Activated naive CD8-positive, alpha-beta T cell treated with anti-CD3 and anti-CD28 coated beads for 36 hours (primary cell): ENCODE results near the gene ARHGAP30. TPM values are rescaled to one million over a fixed set of nuclear protein-coding genes. Genes with fewer than 3 reads are reported as not detected.
"Not testable (repeated sequence)": the region's sequence is repeated elsewhere in the genome, so short reads cannot be mapped to it uniquely, and the experiment has no call there.

ENCODE experiments used
- DNase-seq: peaks from one replicate; pipeline ENCODE4 v3.0.0; 2021
- H3K27ac Mint-ChIP-seq: one replicate; pipeline ENCODE4 v1.8.0; 2022; ENCODE audit warnings: mild to moderate bottlenecking, moderate library complexity, mixed read lengths
- H3K27me3 Mint-ChIP-seq: one replicate; pipeline ENCODE4 v1.8.0; 2022; ENCODE audit warnings: mild to moderate bottlenecking, mixed read lengths
- H3K36me3 Mint-ChIP-seq: one replicate; pipeline ENCODE4 v1.8.0; 2021; ENCODE audit warnings: mild to moderate bottlenecking, mixed read lengths
- H3K4me1 Mint-ChIP-seq: one replicate; pipeline ENCODE4 v1.8.0; 2021; ENCODE audit warnings: mixed read lengths
- H3K4me3 Mint-ChIP-seq: one replicate; pipeline ENCODE4 v1.8.0; 2022; ENCODE audit warnings: mild to moderate bottlenecking, moderate library complexity, mixed read lengths
- H3K9me3 Mint-ChIP-seq: one replicate; pipeline ENCODE4 v1.8.0; 2022; ENCODE audit warnings: mixed read lengths
- total RNA-seq, 2 experiments: library from RNA; stranded (reverse); gene quantifications; one replicate each; pipeline ENCODE4 v1.2.3, GENCODE V29; 2021

Gene ARHGAP30
- total RNA-seq, 2 experiments from 2014 or later: 146 to 157 TPM

- H3K9me3 Mint-ChIP-seq: peaks cover 3% of the 10 kb centered on the region
- DNase-seq: no peak
- peaks cover 70% of the 10 kb centered on the region for H3K4me1 Mint-ChIP-seq
- H3K27me3 Mint-ChIP-seq: no peaks in the 10 kb centered on the region
- H3K27ac Mint-ChIP-seq: peak overlapping the region; percentile 96
- H3K36me3 Mint-ChIP-seq: peaks cover 58% of the 10 kb centered on the region
- H3K4me3 Mint-ChIP-seq: peak overlapping the region; percentile 95
Measured at GRCh38 chr1:161066694-161067093, 3.0 kb downstream of the ARHGAP30 start.

- H3K27me3 Mint-ChIP-seq, DNase-seq, H3K27ac Mint-ChIP-seq, H3K9me3 Mint-ChIP-seq: not testable (repeated sequence)
- H3K4me1 Mint-ChIP-seq: peaks cover 68% of the 10 kb centered on the region
- H3K36me3 Mint-ChIP-seq: peaks cover 65% of the 10 kb centered on the region
- peak overlapping the region; percentile 25 for H3K4me3 Mint-ChIP-seq
Measured at GRCh38 chr1:161065681-161066080, 4.0 kb downstream of the ARHGAP30 start.

DNA sequence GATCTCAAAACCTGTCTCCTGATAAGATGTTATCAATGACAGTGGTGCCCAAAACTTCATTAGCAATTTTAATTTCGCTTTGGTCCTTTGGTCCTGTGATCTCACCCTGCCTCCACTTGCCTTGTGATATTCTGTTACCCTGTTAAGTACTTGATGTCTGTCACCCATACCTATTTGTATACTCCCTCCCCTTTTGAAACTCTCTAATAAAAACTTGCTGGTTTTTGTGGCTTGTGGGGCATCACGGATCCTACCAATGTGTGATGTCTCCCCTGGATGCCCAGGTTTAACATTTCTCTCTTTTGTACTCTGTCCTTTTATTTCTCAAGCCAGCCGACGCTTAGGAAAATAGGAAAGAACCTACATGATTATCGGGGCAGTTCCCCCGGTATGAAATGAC lies 5.8 kb downstream of the ARHGAP30 start:
- H3K27me3 Mint-ChIP-seq, DNase-seq, H3K9me3 Mint-ChIP-seq: not testable (repeated sequence)
- H3K4me1 Mint-ChIP-seq: peaks cover 74% of the 10 kb centered on the region
- peak overlapping the region; percentile 64 for H3K27ac Mint-ChIP-seq
- peak overlapping the region; percentile 55 for H3K4me3 Mint-ChIP-seq
- peaks cover 72% of the 10 kb centered on the region for H3K36me3 Mint-ChIP-seq

DNA sequence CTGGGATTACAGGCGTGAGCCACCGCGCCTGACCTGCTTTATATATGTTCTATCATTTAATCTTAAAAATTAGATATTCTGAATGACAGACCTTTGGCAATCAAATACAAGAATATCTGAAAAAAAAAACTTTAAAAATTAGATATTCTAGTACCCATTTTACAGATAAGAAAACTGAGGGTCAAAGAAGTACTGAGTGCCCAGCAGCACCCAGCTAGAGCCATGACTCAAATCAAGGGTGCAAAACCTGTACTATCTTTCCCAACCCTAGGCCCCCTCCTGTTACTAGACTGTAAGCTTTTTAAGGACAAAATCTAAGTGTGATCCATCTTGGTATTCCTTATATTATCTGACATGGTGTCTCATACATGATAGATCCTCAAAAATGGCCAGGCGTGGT lies 8.3 kb downstream of the ARHGAP30 start:
- peaks cover 56% of the 10 kb centered on the region for H3K36me3 Mint-ChIP-seq

DNA sequence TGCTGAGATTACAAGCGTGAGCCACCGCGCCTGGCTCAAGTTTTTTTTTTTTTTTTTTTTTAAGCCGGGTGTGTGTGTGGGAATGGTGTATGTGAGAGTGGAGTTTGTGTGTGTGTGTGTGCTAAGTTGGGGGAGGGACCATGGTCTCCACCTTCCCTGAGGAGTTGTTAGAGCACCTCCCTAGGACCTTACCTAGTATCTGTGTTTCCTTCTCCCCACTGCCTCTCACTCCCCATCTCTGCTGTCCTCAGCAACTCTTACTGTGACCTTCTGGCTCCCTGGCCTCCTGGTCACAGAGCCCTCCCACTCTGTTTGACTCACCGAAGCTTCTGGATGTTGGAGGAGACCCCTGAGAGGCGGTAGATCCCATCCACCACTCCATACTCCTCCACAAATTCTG lies 10.4 kb downstream of the ARHGAP30 start:
- no peak for DNase-seq
- no peak overlapping the region for H3K4me3 Mint-ChIP-seq
- peaks cover 55% of the 10 kb centered on the region for H3K36me3 Mint-ChIP-seq
- no peaks in the 10 kb centered on the region for H3K9me3 Mint-ChIP-seq
- H3K27me3 Mint-ChIP-seq: no peaks in the 10 kb centered on the region
- peaks cover 47% of the 10 kb centered on the region for H3K4me1 Mint-ChIP-seq
- H3K27ac Mint-ChIP-seq: peak overlapping the region; percentile 82

More for the DNA sequence above, 8.3 kb downstream of the ARHGAP30 start:
- H3K27ac Mint-ChIP-seq: peak overlapping the region; percentile 82
- H3K4me1 Mint-ChIP-seq: peaks cover 61% of the 10 kb centered on the region
- no peaks in the 10 kb centered on the region for H3K9me3 Mint-ChIP-seq
- no peak for DNase-seq
- H3K4me3 Mint-ChIP-seq: no peak overlapping the region
- no peaks in the 10 kb centered on the region for H3K27me3 Mint-ChIP-seq

DNA sequence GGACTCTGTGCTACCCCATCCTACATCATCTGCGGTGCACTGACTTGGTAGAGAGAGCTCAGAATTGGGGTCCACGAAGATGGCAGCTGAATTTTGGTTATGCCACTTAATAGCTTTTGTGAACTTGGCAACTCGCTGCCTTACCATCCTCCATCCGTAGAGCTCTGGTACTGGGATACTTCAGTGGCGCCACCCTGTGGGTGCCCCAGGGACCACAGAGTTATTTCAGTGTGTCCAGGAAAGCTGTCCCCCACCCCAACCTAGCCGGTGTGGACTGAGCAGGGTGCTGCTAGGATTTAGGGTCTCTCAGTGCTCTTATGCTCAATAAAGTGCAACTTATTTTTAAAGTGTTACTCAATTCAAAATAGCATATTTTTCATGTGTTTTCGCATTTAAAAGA lies 14.9 kb downstream of the ARHGAP30 start:
- Mint-ChIP-seq H3K9me3 (no peaks in the 10 kb centered on the region), H3K4me3 (no peak overlapping the region), H3K27ac (no peak overlapping the region), H3K27me3 (no peaks in the 10 kb centered on the region), H3K4me1 (peaks cover 16% of the 10 kb centered on the region), H3K36me3 (peaks cover 40% of the 10 kb centered on the region)
- no peak for DNase-seq

- Mint-ChIP-seq H3K27ac (peak overlapping the region; percentile 52), H3K36me3 (peaks cover 40% of the 10 kb centered on the region), H3K9me3 (no peaks in the 10 kb centered on the region), H3K27me3 (no peaks in the 10 kb centered on the region), H3K4me3 (no peak overlapping the region), H3K4me1 (peaks cover 11% of the 10 kb centered on the region)
- DNase-seq: no peak
Measured at GRCh38 chr1:161054232-161054631, 15.5 kb downstream of the ARHGAP30 start.

DNA sequence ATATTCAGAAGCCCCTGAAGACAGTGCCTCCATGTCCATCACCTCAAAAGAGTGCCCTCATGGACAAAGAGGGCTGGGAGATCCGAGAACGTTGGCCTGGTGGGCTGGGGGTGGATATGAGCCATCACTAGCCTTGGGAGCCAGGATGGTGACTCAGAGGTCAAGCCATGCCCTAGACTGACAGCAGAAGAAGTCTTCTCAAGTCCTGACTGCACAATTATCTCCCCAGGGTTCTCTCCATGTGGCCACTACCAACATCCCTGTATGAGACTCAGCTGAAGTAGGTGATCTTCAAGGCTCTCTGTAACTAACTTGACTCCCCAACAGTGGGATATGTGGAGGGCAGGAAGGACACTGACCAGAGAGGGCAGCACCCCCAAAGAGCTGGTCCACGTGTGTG lies 16.8 kb downstream of the ARHGAP30 start:
- H3K4me1 Mint-ChIP-seq: peaks cover 12% of the 10 kb centered on the region
- no peak overlapping the region for H3K27ac Mint-ChIP-seq

DNA sequence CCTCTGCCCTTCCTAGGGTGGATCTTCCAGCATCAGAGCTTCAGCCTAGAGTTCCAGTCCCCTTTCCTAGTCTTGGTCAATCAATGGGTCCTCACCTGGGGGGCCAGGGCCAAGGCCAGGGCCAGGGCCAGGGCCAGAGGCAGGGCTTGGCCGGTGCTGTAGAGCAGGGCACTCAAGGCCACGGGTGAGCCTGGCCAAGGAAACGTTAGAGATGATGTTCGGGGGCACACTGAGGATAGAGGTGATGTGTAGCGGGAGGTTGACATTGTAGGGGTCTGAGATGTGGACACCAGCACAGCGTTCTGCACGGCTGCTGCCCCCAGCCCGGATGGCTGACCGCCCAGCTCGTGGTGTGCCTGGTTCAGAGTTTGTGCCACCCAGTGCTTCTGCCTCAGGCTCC lies 18.5 kb downstream of the ARHGAP30 start:
- peaks cover 54% of the 10 kb centered on the region for H3K36me3 Mint-ChIP-seq
- peaks cover 22% of the 10 kb centered on the region for H3K4me1 Mint-ChIP-seq
- H3K27me3 Mint-ChIP-seq: no peaks in the 10 kb centered on the region
- H3K27ac Mint-ChIP-seq: no peak overlapping the region
- DNase-seq: no peak
- H3K9me3 Mint-ChIP-seq: no peaks in the 10 kb centered on the region
- H3K4me3 Mint-ChIP-seq: no peak overlapping the region

More for the DNA sequence above, 16.8 kb downstream of the ARHGAP30 start:
- Mint-ChIP-seq H3K36me3 (peaks cover 49% of the 10 kb centered on the region), H3K9me3 (no peaks in the 10 kb centered on the region), H3K4me3 (no peak overlapping the region), H3K27me3 (no peaks in the 10 kb centered on the region)
- no peak for DNase-seq

DNA sequence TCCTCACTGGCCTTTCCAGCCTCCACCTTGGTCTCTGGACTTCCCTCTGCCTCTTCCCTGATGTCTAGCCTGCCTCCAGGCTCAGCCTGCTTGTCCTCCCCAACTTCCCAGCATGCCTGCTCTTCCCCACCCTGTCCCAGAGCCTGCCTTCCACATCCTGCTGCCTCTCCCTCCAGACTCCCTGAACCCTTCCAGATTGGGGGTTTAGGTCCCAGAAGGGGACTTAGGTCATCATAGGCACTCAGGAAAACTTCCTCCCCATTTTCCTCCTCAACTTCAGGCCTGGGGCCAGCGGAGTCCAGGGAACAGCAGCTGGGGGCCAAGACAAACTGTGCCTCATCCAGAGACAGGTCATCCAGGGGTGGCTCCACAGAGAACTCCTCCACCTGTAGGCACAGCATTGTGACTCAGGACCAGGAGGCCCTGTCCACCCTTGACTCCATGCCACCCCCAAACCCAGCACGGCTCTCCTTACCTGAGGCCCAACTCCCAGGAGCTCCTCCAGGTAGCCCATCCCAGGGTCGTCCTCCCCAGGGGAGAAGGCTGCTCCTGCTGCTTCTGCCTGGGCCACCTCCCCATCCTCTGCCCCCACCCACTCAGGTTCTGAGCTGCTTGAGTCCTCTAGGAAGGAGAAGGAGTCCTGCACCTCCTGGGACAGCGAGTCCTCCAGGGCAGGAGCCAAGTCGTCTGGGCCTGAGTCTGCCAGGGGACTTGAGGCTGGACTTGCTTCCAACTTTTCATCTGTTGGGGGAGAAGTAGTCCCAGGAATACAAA lies 20.6 kb downstream of the ARHGAP30 start:
- H3K4me3 Mint-ChIP-seq: no peak overlapping the region
- no peaks in the 10 kb centered on the region for H3K9me3 Mint-ChIP-seq
- no peaks in the 10 kb centered on the region for H3K27me3 Mint-ChIP-seq
- peaks cover 63% of the 10 kb centered on the region for H3K36me3 Mint-ChIP-seq
- peak overlapping the region; percentile 52 for H3K27ac Mint-ChIP-seq
- DNase-seq: no peak
- peaks cover 24% of the 10 kb centered on the region for H3K4me1 Mint-ChIP-seq

DNA sequence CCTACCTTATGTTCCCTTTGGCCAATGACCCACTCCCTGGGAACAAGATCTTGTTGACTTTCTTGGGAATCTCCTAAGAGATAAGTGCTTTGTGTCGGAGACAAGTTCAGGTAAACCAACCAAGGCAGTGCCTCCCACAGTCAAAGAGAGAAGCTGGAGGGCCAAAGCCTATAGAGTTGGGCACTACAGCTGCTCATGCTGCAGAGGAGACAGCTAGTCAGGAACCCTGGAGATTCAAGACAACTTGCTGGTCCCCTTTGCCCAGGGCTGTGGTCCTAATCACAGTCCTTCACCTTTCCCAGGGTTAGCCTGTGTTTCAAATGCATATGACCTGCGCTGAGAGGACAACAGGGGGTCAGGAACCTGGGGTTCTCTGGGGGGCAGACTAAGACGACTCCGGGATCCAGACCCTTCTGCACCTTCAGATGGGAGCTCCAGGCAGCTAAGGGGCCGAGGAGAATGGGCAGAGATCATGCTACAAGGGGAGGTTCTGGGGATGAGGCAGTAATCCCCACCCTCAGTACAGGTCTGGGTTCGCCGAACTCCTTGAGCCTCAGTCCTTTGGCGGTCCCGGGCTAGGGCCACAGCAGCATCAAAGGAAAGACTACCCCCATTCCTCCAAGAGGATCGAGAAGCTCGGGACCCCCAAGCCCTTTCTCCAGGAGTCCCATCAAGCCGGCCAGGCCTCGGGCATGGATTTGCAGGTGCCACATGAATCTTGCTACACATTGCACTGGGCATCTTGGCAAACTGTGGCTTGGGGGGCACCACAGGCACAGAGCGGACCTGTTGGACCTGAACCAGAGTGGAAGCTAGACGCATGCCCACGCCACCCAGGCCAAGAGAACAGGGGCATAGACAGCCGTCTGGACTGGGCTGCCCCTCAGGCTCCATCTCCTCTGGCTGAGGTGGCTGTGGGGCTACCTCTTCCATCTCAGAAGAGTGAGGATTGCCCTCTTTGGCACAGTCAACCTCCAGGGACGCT lies 22.0 kb downstream of the ARHGAP30 start:
- H3K4me3 Mint-ChIP-seq: no peak overlapping the region
- H3K27ac Mint-ChIP-seq: peak overlapping the region; percentile 99
- peaks cover 57% of the 10 kb centered on the region for H3K36me3 Mint-ChIP-seq
- H3K27me3 Mint-ChIP-seq: no peaks in the 10 kb centered on the region
- peaks cover 25% of the 10 kb centered on the region for H3K4me1 Mint-ChIP-seq
- no peak for DNase-seq
- H3K9me3 Mint-ChIP-seq: no peaks in the 10 kb centered on the region

- Mint-ChIP-seq H3K36me3 (peaks cover 52% of the 10 kb centered on the region), H3K27me3 (no peaks in the 10 kb centered on the region), H3K9me3 (no peaks in the 10 kb centered on the region), H3K4me3 (peak overlapping the region; percentile 96), H3K4me1 (peaks cover 27% of the 10 kb centered on the region), H3K27ac (peak overlapping the region; percentile 99)
- DNase-seq: no peak
Measured at GRCh38 chr1:161046605-161047228, 23.0 kb downstream of the ARHGAP30 start.

DNA sequence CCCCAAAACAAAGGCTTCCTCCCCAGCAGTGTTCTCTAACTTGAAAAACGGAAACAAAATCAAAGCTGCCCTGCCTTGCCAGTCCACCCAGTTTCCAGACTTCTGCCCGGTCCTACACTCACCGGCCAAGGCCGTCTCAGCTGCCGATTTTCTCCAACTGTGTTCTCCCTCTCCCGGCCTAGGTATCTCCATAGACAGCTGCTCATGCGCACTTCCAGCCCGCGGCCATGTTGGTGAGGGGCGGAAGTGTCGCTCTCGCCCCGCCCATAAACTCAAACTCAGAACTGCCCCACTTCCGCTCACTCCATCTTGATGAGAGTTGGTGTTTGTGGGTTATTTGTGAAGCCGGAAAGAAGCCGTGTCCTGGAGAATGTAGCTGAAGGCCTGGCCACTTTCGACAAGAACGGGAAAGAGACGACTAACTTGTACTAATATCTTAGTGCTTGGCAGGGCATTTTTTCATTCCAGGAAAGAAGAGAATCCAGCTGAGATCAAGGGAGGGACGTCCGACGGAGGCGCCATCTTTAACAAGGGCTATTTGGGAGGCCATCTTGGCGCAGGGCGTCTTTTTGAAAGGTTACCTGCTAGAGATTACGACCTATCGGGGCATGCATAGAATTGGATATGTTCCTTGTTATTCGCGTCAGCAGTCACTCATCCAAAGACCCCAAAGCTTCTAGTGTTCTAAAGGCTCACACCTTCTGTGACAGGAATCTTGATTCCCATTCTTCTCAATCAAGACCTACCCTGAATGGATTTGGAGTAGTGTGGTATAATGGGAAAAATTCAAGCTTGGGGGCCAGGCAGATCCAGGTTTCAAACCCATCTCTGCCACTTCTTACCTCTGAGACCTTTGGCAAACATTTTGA lies 23.7 kb downstream of the ARHGAP30 start, which contains the start of gene USF1:
Gene USF1, minus strand, starts transcription at position 242 of the 869 bp plus-strand sequence. CDS start 2,702 bp downstream, outside the sequence.
- Mint-ChIP-seq H3K4me3 (peak within 1 kb of the TSS; percentile 96), H3K36me3 (peaks cover 54% of the 10 kb centered on the region), H3K27ac (peak within 1 kb of the TSS; percentile 99), H3K4me1 (peaks cover 34% of the 10 kb centered on the region), H3K27me3 (no peaks in the 10 kb centered on the region), H3K9me3 (no peaks in the 10 kb centered on the region)
- peak; percentile 92 for DNase-seq
